KMS-11 (cell line): ENCODE data around the gene MACC1.
"Not testable (repeated sequence)": the region's sequence is repeated elsewhere in the genome, so short reads cannot be mapped to it uniquely, and the experiment has no call there.

Experiments
- H2AFZ ChIP-seq: fragments of 200-600 bp; sonication (generic); 2 replicates; pipeline ENCODE4 v1.6.1; 2016; ENCODE audit warnings: antibody characterized with exemption, mixed run types, low read depth
- H3K27ac ChIP-seq: fragments of 200-600 bp; sonication (generic); 2 replicates; pipeline ENCODE4 v1.6.1; 2016; ENCODE audit warnings: mild to moderate bottlenecking, mixed run types
- H3K27me3 ChIP-seq: fragments of 200-600 bp; sonication (generic); 2 replicates; pipeline ENCODE4 v1.6.1; 2017; ENCODE audit warnings: mild to moderate bottlenecking, low read depth, mixed run types, moderate library complexity; ENCODE audit not compliant: insufficient read depth
- H3K36me3 ChIP-seq: fragments of 200-600 bp; sonication (generic); 2 replicates; pipeline ENCODE4 v1.6.1; 2017; ENCODE audit warnings: mild to moderate bottlenecking, mixed run types; ENCODE audit not compliant: insufficient read depth
- H3K4me1 ChIP-seq: fragments of 200-600 bp; sonication (generic); 2 replicates; pipeline ENCODE4 v1.6.1; 2016; ENCODE audit warnings: mild to moderate bottlenecking, low read depth, mixed run types; ENCODE audit not compliant: poor library complexity, severe bottlenecking
- H3K4me2 ChIP-seq: fragments of 200-600 bp; sonication (generic); 2 replicates; pipeline ENCODE4 v1.7.0; 2016; ENCODE audit warnings: mild to moderate bottlenecking, mixed run types
- H3K4me3 ChIP-seq: fragments of 200-600 bp; sonication (generic); IDR thresholded peaks from 2 replicates; pipeline ENCODE4 v1.6.1; 2017; ENCODE audit warnings: low read depth, low read length, mixed read lengths; ENCODE audit not compliant: insufficient read depth
- H3K79me2 ChIP-seq: fragments of 200-600 bp; sonication (generic); 2 replicates; pipeline ENCODE4 v1.6.1; 2016; ENCODE audit warnings: low read depth, mixed run types; ENCODE audit not compliant: insufficient read depth
- H3K9ac ChIP-seq: fragments of 200-600 bp; sonication (generic); 2 replicates; pipeline ENCODE4 v1.6.1; 2016; ENCODE audit warnings: mild to moderate bottlenecking, mixed run types
- H4K20me1 ChIP-seq: fragments of 200-600 bp; sonication (generic); 2 replicates; pipeline ENCODE4 v1.6.1; 2016; ENCODE audit warnings: mild to moderate bottlenecking, mixed run types; ENCODE audit not compliant: insufficient read depth
- TF ChIP-seq, protein P1 (sequence below): fragments of 200-600 bp; sonication (generic); conservative IDR thresholded peaks from 2 replicates; pipeline ENCODE4 v1.6.1; 2017; ENCODE audit warnings: low read depth, mild to moderate bottlenecking, antibody characterized with exemption, low read length, moderate library complexity, mixed read lengths

The MACC1 gene

GRCh38 chr7:20213378-20213777, 3.8 kb downstream of the MACC1 start:
- no peak overlapping the region for H3K4me2 ChIP-seq
- H3K4me1 ChIP-seq, result peaks cover 39% of the 10 kb centered on the region
- H3K9ac ChIP-seq, result no peak overlapping the region
- no peak overlapping the region for H3K4me3 ChIP-seq
- H3K27me3 ChIP-seq, result no peaks in the 10 kb centered on the region
- H3K79me2 ChIP-seq, result peaks cover 68% of the 10 kb centered on the region
- TF ChIP-seq, protein P1, sequence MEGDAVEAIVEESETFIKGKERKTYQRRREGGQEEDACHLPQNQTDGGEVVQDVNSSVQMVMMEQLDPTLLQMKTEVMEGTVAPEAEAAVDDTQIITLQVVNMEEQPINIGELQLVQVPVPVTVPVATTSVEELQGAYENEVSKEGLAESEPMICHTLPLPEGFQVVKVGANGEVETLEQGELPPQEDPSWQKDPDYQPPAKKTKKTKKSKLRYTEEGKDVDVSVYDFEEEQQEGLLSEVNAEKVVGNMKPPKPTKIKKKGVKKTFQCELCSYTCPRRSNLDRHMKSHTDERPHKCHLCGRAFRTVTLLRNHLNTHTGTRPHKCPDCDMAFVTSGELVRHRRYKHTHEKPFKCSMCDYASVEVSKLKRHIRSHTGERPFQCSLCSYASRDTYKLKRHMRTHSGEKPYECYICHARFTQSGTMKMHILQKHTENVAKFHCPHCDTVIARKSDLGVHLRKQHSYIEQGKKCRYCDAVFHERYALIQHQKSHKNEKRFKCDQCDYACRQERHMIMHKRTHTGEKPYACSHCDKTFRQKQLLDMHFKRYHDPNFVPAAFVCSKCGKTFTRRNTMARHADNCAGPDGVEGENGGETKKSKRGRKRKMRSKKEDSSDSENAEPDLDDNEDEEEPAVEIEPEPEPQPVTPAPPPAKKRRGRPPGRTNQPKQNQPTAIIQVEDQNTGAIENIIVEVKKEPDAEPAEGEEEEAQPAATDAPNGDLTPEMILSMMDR, result no peak
- no peak overlapping the region for H2AFZ ChIP-seq
- H3K27ac ChIP-seq, result no peak overlapping the region
- H3K36me3 ChIP-seq, result peaks cover 7% of the 10 kb centered on the region; the same call in 1 of the 2 replicates
- H4K20me1 ChIP-seq, result no peaks in the 10 kb centered on the region

DNA sequence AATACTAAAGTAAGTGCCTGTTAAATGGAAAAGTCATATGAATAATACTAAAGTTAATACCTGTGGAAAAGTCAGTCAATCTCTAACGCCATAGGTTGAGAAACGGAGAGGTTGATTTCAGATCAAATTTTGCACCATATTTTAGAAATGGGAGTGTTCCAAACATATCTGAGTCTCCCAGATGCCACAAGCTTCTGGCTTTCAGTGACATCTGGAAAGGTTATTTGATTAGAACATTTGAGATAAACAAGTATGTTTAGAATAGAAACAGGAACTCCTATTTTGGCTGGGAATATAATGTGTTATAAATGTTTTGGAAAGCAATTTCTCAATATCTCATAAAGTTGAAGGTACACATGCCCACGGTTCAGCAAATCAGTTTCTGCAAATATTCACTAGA, 5.8 kb downstream of the MACC1 start:
- Histone ChIP-seq H3K79me2 (peaks cover 73% of the 10 kb centered on the region), H3K9ac (no peak overlapping the region), H3K4me2 (no peak overlapping the region), H3K27ac (no peak overlapping the region), H3K4me3 (no peak overlapping the region), H3K27me3 (no peaks in the 10 kb centered on the region), H3K4me1 (peaks cover 28% of the 10 kb centered on the region), H3K36me3 (peaks cover 7% of the 10 kb centered on the region; the same call in 1 of the 2 replicates), H2AFZ (no peak overlapping the region), H4K20me1 (no peaks in the 10 kb centered on the region)
- TF ChIP-seq, protein P1, result no peak

- Histone ChIP-seq H2AFZ (no peak overlapping the region), H3K9ac (no peak overlapping the region), H3K36me3 (peaks cover 7% of the 10 kb centered on the region; the same call in 1 of the 2 replicates), H3K27ac (no peak overlapping the region), H3K4me3 (no peak overlapping the region), H3K4me1 (peaks cover 5% of the 10 kb centered on the region), H3K4me2 (no peak overlapping the region), H3K27me3 (no peaks in the 10 kb centered on the region), H3K79me2 (peaks cover 54% of the 10 kb centered on the region), H4K20me1 (no peaks in the 10 kb centered on the region)
- TF ChIP-seq, protein P1, result no peak
These were observed 8.4 kb downstream of the MACC1 start for GRCh38 chr7:20208651-20209307.

- not testable (repeated sequence) for H3K36me3 ChIP-seq, H3K4me2 ChIP-seq, H3K27ac ChIP-seq, H2AFZ ChIP-seq, H3K4me1 ChIP-seq, H3K4me3 ChIP-seq, H4K20me1 ChIP-seq, H3K27me3 ChIP-seq, H3K9ac ChIP-seq
- peaks cover 51% of the 10 kb centered on the region; the same call in 1 of the 2 replicates for H3K79me2 ChIP-seq
These were observed 9.4 kb downstream of the MACC1 start for GRCh38 chr7:20207811-20208210.
